GM21528 (cell line): ENCODE data around the gene SUGP1.
"Not testable (repeated sequence)": the region's sequence is repeated elsewhere in the genome, so short reads cannot be mapped to it uniquely, and the experiment has no call there.

Experiments used
- ATAC-seq: cut with Tn5 transposase; IDR thresholded peaks from one replicate; pipeline ENCODE4 v1.9.1; 2021; ENCODE audit warnings: mild to moderate bottlenecking, moderate library complexity; ENCODE audit not compliant: unreplicated experiment, low FRiP score

SUGP1 gene

DNA sequence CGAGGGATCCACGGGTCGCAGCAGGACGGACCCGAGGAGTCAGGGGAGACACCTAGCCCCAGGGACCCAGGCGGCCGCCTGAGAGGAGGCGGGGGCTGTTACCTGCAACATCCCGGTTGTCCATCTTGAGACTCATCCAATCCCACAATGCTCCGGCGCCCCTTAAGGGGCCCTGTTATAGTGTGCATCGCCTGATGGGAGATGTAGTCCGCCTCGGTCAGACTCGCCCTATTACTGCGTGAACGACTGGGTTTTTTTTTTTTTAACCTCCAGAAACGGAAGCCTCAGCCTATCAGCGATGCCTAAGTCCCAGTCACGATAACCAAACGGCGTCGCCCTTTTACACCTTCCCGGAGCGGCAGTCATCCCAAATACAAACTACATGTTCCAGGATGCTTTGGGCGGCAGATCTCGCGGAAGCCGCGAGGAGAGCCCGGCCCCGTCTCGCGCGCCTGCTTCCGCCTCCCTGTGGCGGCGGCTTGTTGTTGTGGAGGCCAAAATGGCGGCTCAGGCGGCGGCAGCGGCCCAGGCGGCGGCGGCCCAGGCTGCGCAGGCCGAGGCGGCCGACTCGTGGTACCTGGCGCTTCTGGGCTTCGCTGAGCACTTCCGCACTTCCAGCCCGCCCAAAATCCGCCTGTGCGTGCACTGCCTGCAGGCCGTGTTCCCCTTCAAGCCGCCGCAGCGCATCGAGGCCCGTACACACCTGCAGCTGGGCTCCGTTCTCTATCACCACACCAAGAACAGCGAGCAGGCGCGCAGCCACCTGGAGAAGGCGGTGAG is at the start of gene SUGP1, which contains the start of gene MAU2:
SUGP1 (minus strand) TSS at position 149 of the 780 bp plus-strand sequence; CDS start at position 136, 13 bp downstream.
MAU2 (plus strand) TSS at position 469 of the 780 bp plus-strand sequence; CDS start at position 500, 31 bp downstream.
- peak; percentile 88 for ATAC-seq

- no peak for ATAC-seq
These were observed 47.8 kb upstream of the SUGP1 start for GRCh38 chr19:19368087-19368486.

GRCh38 chr19:19366434-19367396 is 46.4 kb upstream of the SUGP1 start:
- ATAC-seq: no peak

GRCh38 chr19:19362075-19362474 is 41.8 kb upstream of the SUGP1 start:
- ATAC-seq: no peak

DNA sequence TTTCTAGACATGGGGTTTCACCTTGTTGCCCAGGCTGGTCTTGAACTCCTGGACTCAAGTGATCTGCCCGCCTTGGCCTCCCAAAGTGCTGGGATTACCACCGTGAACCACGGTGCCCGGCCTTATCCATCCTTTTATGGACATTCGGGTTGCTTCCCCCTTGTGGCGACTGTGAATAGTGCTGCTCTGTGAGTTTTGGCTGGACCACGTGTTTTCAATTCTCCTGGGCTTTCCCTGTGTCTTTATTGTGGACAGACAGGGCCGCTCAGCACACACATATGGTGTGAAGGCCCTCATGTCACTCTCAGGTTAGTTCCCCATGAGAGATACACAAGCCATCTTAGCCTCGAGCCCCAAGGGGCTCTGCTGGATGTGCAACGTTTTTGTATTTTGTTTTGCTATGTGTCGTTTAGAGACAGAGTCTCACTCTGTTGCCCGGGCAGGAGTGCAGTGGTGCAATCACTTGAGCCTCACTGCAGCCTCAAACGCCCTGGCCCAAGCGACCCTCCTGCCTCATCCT is 40.8 kb upstream of the SUGP1 start:
- ATAC-seq: peak; percentile 53

DNA sequence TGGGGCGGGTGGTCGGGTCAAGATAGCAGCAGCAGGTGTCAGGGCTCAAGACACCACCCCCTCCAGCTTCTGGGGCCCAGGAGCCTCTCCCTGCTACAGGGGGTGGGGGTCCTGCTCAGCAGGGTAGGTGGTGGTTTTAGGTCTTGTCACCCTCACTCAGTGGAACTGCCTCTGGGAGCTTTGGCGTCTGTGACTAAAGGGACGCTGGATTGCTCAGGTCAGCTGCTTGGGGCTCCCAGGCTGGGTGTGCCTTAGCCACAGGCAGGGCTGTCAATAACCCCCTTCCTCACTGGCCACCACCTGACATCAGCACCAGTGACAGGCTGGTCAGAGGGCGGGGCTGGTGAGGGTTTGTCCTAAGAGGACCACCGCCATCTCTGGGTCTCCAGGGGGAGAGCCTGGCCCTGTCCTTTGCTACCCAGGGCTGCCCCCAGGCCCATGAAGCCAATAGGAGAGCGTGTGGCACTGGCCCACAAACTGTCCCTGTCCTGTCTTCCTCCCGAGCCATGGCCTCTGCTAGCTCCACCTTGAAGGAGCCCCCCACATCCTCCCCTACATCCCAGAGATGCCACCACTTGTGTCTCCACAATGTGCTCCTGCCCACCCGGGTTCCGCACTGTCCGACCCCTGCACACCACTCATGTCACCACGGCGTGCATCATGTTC is 36.7 kb upstream of the SUGP1 start:
- no peak for ATAC-seq

- ATAC-seq: no peak
These were observed 36.2 kb upstream of the SUGP1 start for GRCh38 chr19:19356500-19356899.

DNA sequence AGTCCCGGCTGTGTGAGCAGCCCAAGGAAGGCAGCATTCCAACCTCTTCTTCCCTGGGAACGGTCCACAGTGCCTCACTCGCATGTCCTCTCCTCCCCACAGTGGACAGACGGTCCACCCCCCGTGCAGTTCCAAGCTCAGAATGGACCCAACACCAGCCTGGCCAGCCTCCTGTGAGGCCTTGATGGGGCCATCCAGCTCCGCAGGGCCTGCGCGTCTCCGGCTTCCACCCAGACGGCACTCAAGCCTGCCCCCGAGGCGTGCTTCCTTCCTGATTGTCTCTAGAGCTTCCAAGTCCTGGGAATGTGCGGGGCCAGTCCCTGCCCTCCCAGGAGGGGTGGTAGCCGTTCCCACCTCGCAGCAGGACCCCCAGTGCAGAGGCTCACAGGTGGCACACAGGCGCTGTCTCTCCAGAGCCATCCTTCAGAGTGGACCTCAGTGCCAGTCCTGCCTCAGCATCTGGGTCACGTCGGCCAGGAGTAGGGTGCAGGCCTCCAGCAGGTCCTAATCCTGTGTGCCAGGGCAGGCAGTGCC is 35.4 kb upstream of the SUGP1 start:
- ATAC-seq: no peak

- no peak for ATAC-seq
These were observed 34.6 kb upstream of the SUGP1 start for GRCh38 chr19:19354932-19355331.

DNA sequence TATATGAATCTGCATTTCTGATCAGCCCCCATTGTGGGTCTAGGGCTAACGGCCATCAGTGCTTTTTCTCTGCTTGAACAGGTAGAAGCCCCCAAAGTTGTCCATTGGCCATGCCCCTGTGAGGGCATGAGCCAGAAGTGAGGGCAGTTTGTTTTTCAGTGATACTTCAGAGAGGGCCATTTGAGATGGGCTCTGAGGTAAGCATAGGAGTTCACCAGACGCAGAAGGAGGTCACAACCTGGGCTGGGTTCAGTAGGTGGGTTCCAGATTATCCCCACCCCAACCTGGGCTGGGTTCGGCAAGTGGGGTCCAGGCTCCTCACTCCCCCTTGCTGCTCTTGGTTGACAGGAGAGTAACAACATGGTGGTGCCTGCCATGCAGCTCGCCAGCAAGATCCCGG is 33.7 kb upstream of the SUGP1 start:
- ATAC-seq: no peak

GRCh38 chr19:19352823-19353222 is 32.5 kb upstream of the SUGP1 start:
- no peak for ATAC-seq

DNA sequence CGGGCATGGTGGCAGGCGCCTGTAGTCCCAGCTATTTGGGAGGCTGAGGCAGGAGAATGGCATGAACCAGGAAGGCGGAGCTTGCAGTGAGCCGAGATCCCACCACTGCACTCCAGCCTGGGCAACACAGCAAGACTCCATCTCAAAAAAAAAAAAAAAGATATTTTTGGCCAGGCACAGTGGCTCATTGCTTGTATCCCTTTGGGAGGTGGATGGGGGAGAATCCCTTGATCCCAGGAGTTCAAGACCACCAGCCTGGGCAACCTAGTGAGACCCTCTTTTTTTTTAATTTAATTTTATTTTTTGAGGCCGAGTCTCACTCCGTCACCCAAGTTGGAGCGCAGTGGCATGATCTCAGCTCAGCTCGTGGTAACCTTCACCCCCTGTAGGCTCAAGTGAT is 30.4 kb upstream of the SUGP1 start:
- not testable (repeated sequence) for ATAC-seq

DNA sequence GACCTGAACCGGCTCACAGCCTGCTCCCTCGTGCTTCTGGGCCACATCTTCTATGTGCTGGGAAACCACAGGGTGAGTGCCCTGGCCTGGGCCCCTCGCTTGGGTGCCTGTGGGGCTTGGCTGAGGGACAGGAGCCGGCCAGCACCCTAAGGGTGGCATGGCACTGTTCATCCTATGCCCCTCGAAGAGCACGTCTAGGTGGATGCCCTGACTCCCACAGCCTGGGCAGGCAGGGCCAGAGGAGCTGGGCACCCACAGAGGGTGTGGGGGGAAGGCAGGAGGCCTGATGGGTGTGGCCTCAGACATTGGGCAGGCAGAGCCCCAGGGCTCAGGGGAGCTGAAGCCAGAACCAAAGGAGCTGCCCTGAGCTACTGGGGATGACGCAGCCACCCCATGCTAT is 29.1 kb upstream of the SUGP1 start:
- no peak for ATAC-seq

GRCh38 chr19:19348266-19348665 is 28.0 kb upstream of the SUGP1 start:
- no peak for ATAC-seq

GRCh38 chr19:19347401-19348110 is 27.2 kb upstream of the SUGP1 start:
- ATAC-seq: no peak

- ATAC-seq: no peak
These were observed 25.7 kb upstream of the SUGP1 start for GRCh38 chr19:19345970-19346369.

DNA sequence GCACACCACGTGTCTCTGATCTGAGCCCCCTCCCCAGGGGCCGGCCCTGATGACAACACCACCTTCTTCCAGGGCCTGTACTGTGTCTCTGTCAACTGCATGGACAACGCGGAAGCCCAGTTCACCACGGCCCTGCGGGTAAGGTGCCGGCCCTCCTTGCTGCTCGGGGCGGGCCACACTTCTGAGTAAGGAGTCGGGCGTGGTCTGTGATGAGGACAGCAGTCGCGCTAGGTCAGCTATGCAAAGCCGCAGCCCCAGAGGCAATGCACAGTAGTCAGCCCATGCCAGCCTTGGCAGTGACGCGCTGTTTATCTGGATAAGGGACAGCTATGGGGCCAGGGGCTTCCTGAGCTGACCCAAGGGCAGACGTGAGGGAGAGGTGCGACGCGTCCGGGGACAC is 24.9 kb upstream of the SUGP1 start:
- no peak for ATAC-seq

GRCh38 chr19:19343762-19344161 is 23.5 kb upstream of the SUGP1 start:
- no peak for ATAC-seq

GRCh38 chr19:19343016-19343362 is 22.7 kb upstream of the SUGP1 start:
- no peak for ATAC-seq
